Fibroblast of skin of left quadriceps (primary cell): Measurements from ENCODE around the gene EGLN1.
"Not testable (repeated sequence)": the region's sequence is repeated elsewhere in the genome, so short reads cannot be mapped to it uniquely, and the experiment has no call there.

Source experiments
- DNase-seq, 2 experiments: peaks; one replicate each; pipeline ENCODE4 v3.0.0-alpha.2; 2013; ENCODE audit warnings: low read depth in 2 of 2

EGLN1 gene

DNA sequence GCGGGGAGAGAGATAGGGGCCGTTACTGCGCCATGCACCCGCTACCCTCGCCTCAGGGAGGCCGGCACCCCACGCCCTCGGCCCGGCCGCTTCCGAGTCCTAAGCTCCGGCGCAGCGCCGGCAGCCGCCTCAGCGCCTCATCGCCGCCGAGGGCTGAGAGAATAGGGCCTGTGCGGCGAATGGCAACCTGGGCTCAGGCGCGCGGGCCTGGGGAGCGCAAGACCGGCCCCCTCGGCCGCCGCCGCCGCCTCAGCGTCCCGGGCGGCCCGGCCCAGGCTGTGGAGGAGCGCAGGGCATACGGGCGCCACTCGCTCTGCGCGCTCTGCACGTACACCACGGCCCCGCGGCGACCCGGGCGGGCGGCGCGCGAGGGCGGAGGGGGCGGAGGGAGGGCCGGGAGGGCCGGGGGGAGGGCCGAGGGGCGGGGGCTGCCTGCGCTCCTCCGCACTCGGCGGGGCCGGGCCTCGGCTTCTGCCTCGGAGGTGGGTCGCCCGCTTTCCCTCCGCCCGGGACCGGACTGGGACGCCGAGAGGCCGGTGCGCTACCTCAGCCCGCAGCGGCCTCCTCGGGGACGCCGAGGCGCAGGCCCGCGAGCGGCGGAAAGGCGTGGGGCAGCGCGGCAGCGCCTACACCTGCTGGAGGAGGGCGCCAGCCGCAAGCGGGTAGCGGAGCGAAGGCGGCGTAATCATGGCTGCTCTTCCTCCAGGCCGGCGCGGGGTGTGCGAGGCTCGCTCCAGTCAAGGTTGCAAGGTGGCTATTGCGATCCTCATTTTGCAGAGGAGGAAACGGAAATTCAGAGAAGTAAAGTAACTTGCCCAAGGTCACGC is at the start of gene EGLN1:
TSS of gene EGLN1 (minus strand) at position 317 of the 827 bp plus-strand sequence. CDS start 399 bp downstream, outside the sequence.
- DNase-seq: peak; percentile 64

DNA sequence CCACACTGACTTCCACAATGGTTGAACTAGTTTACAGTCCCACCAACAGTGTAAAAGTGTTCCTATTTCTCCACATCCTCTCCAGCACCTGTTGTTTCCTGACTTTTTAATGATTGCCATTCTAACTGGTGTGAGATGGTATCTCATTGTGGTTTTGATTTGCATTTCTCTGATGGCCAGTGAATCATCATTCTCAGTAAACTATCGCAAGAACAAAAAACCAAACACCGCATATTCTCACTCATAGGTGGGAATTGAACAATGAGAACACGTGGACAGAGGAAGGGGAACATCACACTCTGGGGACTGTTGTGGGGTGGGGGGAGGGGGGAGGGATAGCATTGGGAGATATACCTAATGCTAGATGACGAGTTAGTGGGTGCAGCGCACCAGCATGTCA is 49.4 kb upstream of the EGLN1 start:
- DNase-seq: not testable (repeated sequence)

DNA sequence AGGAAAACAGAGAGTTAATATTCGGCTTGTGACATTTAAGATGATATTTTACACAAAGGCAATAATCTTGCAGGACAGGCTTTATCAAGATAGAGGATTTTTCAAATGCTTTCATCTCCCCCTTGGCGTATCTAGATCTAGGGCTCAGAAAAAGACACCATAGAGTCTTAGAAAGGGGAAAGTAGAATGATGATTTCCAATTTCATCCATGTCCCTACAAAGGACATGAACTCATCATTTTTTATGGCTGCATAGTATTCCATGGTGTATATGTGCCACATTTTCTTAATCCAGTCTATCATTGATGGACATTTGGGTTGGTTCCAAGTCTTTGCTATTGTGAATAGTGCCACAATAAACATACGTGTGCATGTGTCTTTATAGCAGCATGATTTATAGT is 48.9 kb upstream of the EGLN1 start:
- not testable (repeated sequence) for DNase-seq

DNA sequence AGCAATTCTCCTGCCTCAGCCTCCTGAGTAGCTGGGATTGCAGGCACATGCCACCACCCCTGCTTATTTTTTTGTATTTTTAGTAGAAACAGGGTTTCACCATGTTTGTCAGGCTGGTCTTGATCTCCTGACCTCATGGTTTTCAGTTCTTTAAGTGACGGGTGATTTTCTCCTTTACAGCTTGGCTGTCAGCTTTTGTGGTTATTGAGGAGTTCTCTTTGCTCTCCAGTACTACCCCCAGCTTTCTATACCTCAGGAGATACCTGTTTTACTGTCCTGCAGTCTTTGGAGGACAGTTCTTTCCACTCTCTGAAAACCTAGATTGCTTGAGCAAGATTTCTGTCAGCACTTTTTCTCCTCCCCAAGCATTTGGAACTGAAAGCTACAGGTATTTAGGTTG is 45.9 kb upstream of the EGLN1 start:
- no peak for DNase-seq

DNA sequence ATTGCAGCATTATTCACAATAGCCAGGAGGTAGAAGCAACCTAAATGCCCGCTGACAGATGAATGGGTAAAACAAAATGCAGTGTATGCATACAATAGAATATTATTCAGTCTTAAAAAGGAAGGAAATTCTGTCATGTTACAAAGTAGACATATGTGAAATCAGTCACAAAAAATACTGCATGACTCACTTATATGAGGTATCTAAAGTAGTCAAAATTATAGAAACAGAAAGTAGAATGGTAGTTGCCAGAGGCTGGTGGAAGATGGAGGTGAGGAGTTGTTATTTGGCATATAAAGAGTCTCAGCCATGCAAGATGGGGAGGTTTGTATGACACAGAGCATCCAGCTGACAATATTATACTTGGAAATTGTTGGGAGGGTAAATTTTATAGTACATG is 43.0 kb upstream of the EGLN1 start:
- no peak for DNase-seq

DNA sequence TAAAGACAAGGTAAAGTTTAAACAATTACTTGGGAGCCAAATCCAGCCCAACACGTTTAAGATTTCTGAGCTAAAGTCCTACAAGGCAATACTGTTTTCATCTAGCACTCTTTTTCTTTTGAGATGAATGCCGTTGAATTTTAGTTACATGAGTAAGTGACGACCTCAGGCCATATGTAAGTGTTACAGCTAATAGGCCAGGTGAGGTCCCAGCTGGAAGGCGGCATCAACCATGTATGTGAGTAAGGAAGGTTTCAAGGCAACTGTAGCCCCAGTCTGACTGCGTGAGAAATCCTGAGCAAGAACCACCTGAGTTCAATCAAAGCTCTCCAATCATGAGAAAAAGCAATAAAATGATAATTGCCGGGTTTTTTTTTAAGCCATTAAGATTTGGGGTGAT is 41.5 kb upstream of the EGLN1 start:
- no peak for DNase-seq

DNA sequence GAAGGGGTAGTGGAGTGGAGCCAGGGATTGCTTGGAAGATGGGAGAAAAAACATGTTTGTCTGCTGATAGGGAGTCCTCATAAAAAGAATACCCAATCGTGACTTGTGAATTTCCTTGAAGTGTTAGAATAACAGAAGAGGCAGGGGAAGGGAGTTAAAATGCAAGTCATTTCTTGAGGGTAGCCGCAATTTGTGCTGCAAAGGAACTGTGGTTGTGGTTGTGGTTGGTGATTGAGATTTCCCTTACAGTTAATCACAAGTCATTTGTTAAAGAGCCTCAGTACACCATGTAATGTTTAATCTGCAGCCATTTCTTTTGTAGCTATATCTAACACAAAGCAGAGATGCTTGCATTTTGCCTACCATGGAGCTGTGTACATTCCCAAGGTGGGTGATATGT is 38.5 kb upstream of the EGLN1 start:
- DNase-seq: no peak

DNA sequence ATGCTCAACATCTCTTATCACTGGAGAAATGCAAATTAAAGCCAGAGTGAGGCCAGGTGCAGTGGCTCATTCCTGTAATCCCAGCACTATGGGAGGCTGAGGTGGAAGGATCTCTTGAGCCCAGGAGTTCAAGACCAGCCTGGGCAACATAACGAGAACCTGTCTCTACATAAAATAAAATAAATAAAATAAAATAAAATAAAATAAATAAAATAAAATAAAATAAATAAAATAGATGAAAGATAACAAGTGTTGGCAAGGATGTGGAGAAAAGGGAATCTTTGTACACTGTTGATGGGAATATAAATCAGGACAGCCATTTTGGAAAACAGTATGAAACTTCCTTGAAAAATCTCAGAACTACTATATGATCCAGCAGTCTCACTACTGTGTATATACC is 37.4 kb upstream of the EGLN1 start:
- not testable (repeated sequence) for DNase-seq

DNA sequence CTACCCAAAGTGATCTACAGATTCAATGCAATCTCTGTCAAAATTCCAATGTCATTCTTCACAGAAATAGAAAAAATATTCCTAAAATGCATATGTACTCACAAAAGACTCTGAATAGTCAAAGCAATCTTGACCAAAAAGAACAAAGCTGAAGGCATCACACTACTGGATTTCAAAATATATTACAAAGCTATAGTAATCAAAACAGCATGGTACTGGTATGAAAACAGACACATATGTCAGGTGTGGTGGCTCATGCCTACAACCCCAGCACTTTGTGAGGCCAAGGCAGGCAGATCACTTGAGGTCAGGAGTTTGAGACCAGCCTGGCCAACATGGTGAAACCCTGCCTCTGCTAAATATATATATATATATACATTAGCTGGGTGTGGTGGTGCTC is 35.9 kb upstream of the EGLN1 start:
- not testable (repeated sequence) for DNase-seq

DNA sequence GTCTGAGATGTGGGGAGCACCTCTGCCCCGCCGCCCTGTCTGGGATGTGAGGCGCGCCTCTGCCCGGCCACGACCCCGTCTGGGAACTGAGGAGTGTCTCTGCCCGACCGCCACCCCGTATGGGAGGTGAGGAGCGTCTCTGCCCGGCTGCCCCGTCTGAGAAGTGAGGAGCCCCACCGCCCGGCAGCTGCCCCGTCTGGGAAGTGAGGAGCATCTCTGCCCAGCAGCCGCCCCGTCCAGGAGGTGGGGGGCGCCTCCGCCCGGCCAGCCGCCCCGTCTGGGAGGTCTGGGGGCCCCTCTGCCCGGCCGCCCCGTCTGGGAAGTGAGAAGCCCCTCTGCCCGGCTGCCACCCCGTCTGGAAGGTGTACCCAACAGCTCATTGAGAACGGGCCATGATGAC is 32.0 kb upstream of the EGLN1 start:
- not testable (repeated sequence) for DNase-seq

DNA sequence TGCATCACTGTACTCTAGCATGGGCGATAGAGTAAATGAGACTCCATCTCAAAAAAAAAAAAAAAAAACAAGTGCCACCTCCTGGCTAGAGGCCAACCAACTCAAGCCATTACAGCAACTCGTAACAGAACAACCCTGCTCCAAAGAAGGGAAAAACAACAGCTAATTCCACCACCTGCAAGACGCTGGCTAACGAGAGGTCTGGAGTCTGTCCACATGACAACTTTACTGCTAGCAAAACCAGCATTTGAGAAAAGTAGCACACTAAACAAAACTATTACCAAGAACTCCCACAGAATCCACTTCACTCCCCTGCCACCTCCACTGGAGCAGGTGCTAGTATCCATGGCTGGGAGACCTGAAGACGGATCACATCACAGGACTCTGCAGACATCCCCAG is 24.1 kb upstream of the EGLN1 start:
- no peak for DNase-seq

DNA sequence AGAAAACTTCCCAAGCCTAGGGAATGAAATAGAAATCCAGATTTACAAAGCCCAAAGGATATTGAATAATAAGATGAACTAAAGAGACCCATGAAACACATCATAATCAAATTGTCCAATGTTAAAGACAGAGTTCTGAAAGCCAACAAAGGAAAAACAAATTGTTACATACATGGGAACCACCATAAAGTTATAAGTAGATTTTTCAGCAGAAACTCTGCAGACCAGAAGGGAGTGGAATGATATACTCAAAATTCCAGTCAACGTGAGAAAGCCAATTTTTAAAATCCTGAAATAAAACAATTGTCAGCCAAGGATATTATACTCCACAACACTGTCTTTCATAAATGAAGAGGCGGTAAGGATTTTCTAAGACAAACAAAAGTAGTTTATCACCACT is 22.0 kb upstream of the EGLN1 start:
- no peak for DNase-seq

DNA sequence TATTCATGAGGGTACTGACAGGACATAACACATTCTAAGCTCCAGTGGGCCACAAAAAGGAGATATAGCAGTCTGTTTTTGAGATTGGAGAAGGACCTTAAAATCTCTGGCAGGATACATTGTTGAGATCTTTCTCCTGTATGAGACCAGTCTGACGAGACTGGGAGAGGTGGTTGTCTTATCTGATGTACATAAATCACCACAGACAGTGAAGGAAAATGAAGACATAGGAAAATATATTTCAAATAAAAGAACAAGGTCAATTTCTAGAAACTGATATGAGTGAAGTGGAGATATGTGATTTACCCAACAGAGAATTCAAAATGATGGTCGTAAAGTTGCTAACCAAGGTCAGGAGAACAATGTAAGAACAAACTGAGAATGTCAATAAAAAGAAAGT is 21.3 kb upstream of the EGLN1 start:
- DNase-seq: no peak

DNA sequence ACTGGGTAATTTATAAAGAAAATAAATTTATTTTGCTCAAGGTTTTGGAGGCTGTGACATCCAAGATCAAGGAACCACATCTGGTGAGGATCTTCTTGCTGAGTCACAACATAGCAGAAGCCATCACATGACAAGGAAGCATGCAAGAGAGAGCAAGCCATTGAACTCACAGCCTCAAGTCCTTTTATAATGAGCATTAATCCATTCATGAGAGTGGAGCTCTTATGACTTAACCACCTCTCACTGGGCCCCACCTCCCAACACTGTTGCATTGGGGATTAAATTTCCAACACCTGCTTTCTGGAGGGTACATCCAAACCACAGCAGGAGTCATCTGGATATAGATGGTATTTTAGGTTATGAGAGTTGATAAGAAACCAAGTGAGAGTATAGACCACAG is 20.6 kb upstream of the EGLN1 start:
- no peak for DNase-seq

DNA sequence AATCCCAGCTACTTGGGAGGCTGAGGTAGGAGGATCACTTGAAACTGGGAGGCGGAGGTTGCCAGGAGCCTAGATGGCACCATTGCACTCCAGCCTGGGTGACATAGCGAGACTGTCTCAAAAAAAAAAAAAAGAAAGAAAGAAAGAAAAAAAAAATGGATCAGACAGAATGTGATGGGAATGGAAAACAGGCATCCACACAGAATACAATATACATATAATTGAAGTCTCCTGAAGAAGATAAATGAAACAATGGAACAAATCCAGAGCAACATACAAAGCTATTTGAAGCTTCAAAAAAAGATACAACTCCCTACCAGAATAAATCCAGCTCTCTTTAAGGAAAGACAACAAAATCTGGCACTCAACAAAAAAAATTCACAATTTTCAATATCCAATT is 10.9 kb upstream of the EGLN1 start:
- DNase-seq: no peak

DNA sequence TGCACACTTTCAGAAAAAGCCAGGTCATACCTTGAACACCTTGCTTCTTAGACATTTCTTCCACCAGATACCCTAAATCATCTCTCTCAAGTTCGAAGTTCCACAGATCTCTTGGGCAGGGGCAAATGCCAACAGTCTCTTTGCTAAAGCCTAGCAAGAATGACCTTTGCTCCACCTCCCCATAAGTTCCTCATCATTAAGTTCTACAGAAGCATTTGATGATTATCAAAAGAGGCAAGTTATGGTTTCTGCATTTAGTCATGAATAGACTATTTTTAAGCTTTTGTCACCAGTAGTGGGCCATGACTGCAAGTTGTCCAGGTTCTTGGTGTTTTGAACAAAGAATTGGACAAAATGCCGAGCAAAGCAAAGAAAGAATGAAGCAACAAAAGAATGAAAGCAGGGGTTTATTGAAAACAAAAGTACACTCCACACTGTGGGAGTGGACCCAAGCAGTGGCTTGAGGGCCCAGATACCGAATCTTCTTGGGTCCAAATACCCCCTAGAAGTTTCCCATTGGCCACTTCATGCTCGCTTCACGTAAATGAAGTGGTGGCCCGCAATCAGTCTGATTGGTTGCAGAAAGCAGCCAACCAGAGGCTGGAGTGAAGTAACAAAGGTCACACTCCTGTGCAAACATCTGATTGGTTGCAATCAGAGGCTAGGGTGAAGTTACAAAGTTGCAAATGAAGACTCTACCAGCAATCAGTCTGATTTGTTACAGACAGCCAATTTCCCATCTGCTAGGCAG is 9.8 kb upstream of the EGLN1 start:
- DNase-seq: no peak

DNA sequence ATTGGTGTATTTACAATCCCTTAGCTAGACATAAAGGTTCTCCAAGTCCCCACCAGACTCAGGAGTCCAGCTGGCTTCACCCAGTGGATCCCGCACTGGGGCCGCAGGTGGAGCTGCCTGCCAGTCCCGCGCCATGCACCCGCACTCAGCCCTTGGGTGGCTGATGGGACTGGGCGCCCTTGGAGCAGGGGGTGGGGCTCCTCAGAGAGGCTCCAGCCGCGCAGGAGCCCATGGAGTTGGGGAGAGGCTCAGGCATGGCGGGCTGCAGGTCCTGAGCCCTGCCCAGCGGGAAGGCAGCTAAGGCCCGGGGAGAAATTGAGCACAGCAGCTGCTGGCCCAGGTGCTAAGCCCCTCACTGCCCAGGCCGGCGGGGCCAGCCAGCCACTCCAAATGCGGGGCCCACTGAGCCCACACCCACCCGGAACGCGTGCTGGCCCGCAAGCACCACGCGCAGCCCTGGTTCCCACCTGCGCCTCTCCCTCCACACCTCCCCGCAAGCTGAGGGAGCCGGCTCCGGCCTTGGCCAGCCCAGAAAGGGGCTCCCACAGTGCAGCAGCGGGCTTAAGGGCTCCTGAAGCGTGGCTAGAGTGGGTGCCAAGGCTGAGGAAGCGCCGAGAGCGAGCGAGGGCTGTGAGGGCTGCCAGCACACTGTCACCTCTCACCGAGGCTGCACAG is 8.7 kb upstream of the EGLN1 start:
- DNase-seq: not testable (repeated sequence)

DNA sequence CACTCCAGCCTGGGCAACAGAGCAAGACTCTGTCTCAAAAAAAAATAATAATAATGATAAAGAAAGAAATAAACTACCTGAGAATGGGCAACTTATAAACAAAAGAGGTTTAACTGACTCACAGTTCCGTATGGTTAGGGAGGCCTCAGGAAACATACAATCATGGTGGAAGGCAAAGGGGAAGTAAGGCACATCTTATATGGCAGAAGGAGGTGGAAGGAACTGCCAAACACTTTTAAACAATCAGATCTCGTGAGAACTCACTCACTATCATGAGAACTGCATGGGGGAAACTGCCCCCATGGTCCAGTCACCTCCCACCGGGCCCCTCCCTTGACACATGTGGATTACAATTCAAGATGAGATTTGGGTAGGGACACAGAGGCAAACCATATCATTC is 6.3 kb upstream of the EGLN1 start:
- DNase-seq: no peak

DNA sequence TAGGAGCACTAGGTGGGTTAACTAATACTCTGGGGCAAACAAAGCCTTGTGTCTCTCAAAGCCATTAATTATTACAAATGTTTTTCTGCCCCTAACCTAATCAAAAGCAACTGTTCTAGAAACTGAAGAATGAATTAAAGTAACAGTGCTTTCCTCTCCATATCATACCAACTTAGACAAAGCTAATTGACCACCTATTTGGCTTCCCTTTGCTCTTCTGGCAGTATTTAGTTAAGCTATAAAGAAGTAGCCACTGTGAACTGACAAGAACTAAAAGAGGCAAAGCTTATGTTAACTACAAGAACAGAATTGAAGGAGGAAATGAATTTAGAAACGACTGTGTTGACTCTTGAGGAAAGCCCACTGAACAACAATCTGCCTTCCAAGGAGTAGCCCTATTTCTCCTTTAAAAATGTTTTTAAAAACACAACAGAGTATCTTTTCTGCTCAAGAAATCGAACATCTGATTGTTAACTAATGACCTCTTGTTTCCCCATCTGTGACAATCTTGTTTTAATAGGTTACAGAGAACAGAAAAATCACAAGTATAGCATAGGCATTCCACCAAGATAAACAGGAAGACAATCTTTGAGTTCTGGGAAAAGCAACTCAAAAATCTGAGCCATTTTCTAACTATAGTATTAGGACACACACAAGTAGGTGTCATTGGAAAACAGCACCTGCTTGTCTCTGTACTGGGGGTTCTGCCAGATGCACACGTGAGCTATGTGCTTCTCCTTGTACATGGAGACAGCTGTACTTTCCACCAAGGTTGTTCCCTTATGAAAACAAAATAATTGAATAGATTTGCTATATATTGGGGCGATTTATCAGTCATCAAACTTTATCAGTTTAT is 3.1 kb upstream of the EGLN1 start:
- DNase-seq: no peak

DNA sequence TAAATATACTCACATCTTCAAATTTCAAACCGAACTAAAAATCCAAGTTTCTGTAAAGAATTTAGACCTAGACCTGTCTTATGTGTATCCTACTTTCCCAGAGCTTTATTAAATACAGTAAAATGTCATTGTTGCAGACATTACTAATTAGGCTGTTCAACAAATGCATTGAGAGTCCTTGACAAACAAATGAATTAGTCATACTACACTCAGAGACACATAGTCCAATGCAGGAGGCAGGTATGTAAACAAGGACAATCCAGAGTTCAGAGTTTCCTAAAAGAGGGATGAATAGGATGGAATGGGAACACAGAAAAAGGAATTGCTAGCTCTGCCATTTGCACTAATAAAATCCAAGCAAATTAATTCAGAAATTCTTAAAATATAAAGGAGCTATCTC is 1.6 kb upstream of the EGLN1 start:
- DNase-seq: no peak

DNA sequence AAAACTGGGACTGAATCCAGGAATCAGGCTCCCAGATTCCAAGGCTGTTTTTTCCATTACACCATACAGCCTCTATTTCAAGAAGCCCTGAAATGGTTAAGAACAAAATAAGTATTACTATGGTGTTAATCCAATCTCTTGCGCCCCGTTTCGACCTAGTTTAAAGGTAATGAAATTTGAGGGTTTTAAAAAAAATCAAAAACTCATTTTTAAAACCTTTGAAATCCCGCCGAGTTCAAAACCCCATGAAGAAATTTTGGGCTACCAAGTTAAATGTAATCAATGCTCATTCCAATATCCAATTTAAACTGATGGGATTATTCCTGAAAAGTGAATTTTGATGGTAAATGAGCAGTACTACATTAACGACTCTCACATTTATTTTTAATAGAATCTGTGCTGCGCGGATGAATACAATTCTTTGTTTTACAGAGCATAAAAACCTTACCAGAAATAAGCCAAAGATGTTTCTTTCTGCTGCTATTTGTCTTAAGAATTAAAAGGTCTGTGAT is 767 bp upstream of the EGLN1 start:
- DNase-seq: no peak
